ENCODE data around the gene IFNAR1.

DNA sequence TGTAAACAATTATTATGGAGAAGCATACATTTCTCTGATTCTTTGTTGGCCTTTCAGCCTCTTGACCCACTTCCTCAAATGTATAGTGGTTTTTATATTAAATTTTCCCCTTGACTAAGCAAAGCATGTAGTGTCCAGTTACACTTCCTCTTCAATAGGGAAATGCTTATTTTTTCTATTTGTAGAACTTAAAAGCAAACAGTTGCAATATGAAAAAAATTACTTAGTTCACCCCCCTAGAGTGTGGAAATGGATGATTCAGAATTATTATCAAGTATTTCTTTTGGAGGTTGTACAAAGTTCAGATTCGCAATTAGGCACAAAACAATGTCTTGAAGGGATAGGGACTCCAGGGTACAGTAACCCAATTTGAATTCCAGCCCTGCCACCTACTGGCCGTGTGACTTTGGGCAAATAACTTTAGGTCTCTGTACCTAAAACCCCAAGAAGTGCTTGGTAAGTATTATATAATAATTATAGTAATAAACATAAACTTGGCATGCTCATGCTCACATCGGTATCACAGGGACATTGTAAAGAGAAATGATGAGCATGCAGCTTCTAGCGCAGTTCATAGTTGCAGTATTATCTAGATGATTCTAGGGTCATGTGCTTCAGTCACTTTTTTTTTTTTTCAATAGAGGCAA, 49.8 kb downstream of the IFNAR1 start:
- TF ChIP-seq, protein P1, sequence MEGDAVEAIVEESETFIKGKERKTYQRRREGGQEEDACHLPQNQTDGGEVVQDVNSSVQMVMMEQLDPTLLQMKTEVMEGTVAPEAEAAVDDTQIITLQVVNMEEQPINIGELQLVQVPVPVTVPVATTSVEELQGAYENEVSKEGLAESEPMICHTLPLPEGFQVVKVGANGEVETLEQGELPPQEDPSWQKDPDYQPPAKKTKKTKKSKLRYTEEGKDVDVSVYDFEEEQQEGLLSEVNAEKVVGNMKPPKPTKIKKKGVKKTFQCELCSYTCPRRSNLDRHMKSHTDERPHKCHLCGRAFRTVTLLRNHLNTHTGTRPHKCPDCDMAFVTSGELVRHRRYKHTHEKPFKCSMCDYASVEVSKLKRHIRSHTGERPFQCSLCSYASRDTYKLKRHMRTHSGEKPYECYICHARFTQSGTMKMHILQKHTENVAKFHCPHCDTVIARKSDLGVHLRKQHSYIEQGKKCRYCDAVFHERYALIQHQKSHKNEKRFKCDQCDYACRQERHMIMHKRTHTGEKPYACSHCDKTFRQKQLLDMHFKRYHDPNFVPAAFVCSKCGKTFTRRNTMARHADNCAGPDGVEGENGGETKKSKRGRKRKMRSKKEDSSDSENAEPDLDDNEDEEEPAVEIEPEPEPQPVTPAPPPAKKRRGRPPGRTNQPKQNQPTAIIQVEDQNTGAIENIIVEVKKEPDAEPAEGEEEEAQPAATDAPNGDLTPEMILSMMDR (IDR thresholded peaks at IDR 0.05; ENCODE audit: poor library complexity), result peak; percentile 55
- no peak for TF ChIP-seq EZH2phosphoT487 (IDR thresholded peaks at IDR 0.05; ENCODE audit: low read depth, severe bottlenecking, unreplicated experiment)

Measured in hepatocyte (in vitro differentiated cells).